NCI-H1436 (cell line): ENCODE data around the gene COX4I1.

Experiments used
- DNase-seq: peaks from one replicate; lab custom pipeline; 2025; lab: John Stamatoyannopoulos, UW

COX4I1 gene

DNA sequence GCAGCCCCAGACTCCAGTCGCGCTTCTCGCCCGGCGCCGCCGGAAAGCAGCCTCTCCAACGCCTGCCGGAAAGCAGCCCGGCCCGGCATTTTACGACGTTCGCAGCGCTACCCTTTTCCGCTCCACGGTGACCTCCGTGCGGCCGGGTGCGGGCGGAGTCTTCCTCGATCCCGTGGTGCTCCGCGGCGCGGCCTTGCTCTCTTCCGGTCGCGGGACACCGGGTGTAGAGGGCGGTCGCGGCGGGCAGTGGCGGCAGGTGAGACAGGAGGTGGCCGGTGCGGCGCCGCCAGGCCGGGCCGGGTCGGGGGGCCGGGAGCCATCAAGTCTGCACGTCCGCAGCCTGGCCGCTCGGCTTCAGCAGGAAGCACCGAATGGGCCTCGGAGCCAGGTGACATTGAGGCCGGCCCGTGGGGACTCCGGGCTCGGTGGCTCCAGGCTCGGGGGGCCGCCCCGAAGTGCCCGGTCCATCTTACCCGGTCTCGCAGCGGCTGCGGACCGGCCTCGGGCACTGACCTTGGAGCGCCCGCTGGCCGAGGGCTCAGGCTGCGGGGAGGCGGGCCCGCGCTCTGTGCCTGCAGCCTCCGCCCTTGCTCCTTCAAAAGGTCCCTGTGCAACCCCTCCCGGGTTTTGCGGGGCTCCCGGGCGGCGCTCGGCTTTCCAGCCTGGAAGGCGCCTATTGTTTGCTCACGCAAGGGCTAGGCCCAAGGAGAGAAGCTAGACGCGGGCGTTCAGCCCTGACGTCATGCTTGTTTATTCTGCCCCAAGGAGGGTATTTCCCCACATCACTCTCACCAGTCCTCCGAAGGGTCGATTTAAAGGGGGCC is at the start of gene COX4I1, which contains the start of gene EMC8:
TSS of gene COX4I1 (plus strand) at position 199 of the 824 bp plus-strand sequence. CDS start 1,511 bp downstream, outside the sequence.
TSS of gene EMC8 (minus strand) at position 48 of the 824 bp plus-strand sequence. CDS start 249 bp downstream, outside the sequence.
- DNase-seq = peak; percentile 84

DNA sequence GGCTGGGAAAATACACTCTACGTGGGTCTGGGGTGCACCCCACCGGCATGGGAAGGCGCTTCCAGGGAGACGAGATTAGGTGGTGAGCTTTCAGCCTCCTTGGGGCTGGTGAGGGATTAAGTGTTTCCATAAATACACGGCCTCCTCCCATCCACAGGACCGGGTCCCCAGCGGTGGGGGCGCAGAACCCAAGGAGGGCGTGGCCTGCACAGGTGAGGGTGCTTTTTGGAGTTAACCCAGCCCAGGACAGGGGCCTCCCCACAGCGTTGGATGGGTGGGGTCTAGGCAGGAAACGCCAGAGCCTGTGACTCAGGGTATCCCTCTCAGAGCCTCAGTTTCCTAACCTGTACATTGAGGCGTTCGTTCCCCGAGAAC is 49.7 kb upstream of the COX4I1 start:
- no peak for DNase-seq

DNA sequence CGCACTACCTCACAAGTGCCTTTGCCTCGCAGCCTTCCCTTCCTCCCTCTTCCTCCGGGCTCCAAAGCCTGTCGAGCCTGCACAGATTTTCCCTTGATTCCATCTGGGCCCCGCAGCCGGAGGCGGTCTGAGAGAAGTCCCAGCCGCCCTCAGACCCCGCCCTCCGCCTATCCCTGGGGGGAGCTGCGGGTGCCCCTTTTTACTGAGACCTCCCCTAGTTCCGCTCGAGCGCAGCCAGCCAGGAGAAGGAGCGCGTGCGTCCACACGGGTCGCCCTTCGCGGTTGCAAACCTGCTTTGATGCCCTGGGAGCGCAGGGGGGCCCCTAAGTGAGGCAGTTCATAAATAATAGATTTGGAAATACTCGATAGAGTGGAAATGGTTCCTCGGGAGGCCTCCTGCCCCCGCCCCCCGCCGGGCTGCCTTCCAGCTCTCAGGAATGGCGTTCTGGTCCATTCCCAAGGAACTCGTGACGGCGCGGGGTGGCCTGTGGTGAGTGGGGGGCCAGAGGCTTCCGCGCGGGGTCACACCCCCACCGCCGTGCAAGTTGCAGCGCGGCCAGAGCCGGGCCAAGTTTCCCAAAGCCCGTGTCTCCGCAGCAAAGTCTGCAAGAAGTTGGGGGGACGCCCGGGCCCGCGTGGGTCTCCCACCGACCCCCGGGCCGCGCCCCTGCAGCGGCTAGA is 49.2 kb upstream of the COX4I1 start:
- no peak for DNase-seq

DNA sequence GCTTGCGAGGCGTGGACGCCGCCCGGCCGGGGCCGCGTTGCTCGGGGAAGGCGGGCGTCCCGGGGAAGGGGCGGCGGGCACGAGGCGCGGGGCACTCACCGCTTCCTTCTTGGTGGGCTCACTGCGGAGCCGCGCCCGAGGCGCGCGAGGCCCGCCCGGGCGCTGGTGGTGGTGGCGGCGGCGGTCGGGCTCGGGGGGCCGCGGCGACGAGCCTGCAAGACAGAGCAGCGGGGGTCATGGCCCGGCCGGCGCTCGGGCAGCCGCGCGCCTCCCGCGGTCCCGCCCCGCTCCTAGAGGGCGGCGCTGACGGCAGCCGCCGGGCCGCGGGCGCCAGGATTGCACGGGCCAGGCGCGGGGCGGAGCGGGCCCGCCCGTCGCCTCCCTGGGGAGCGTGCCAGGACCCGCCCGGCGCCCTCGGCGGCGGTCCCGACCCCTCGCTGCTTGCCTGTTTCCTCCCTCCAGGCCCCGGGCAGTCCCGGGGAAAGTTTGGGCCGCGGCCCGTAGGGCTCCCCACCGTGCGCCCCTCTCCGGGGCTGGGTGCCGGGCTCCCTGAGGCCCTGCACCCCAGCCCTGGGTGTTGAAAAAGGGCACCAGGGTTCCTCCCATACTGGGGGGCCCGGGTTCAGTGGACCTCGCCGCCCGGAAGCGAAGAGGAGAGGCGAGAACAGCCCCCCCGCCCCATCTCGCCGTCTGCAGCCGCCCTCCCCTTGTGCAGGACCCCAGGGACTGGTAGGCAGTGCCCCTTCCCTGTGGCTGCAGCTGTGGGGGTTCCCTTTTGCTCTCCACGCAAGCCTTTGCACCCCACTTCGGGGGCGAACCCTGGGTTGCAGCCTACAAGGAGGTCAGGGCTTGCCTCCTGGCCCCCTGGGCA is 48.4 kb upstream of the COX4I1 start, which contains the start of gene C16orf74:
TSS of gene C16orf74 (minus strand) at position 270 of the 871 bp plus-strand sequence. CDS start 15,879 bp downstream, outside the sequence.
- DNase-seq = peak; percentile 47

DNA sequence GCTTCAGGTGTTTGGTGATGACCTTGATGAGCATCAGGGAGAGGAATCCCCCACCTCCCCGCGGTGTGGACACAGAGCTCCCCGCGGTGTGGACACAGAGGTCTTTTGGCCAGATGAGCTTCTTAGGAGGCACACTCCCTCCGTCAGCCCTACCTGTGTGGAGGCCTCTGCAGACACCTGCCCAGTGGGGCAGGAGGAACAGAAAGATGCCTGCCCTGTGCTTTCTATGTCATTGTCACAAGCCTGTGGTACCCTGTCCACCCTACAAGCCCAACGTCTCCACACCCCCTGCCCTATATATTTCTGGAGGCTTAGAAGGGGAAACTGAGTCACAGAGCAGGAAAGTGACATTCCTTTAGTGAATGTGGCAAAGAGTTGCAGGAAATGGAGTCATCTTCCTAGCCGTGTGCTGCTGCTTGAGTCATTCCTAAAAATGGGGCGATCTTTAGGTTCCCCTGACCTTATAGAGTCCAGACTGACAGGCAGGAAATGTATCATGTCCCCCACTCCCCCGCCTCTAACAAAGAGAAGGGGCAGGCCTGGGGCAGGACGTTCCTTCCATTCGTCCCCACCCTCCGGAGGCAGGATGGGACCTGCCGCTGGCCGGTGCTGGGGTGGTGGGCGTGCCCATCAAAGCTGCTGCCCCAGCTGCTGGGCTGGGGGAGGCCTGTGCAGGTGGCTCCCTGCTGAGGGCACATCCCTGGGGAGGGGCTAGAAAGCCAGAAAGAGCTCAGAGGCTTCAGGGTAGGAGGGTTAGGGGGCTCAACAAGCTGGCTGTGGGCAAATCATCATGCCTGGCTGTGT is 47.6 kb upstream of the COX4I1 start:
- peak; percentile 35 for DNase-seq

DNA sequence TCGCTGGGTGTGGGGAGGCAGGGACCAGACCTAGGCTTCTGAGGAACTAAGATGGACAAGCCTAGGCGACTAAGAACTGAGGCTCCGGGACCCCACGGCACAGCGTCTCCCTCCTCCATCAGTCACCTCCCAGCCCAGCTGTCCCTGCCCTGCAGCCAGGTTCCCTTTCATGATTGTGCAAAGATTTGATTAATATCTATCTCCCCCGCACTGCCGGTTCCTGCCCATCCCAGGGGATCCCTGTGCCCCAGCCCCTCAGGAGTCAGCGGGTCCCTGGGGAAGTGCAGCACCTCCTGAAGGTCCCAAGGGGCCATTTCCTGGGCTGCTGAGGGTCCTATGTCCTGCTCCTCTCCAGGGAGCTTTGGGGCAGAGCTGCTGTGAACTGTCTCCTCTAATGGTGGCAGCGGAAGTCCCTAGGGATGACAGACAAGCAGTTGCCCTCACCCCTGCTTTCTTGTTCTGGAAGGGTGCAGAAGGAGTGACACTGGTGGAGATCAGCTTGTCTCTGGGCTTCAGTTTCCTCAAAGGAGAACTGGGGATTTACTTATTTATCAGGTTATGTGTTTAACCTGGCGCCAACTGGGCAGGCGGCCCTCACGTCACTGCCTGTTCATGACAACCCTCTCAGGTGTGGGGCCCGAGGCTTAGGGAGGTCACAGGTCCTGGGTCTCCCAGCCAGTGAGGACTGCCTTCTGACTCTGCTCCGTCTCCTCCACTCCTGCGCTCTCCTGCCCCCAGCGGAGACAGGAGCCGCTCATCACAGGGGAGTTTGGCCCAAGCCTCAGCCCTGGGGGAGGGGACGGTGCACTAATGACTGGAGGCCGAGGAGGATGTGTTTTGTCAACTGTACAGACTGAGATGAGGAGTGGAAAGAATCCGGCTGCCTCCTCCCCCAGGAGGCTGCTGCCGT is 46.7 kb upstream of the COX4I1 start:
- DNase-seq = peak; percentile 70

DNA sequence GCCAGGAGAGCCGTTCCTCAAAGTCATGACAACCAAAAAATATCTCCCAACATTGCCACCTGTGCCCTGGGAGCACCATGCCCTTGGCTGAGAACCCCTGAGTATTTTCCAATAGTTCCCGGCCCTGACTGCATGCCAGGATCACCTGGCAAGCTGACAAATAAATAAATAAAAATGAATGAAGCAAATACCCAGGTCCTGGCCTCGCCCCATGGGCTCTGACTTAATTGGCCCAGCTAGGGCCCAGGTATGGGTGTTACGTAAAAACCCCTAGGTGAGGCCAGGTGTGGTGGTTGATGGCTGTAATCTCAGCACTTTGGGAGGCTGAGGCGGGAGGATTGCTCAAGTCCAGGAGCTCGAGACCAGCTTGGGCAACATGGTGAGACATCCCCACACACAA is 45.9 kb upstream of the COX4I1 start:
- DNase-seq = no peak

DNA sequence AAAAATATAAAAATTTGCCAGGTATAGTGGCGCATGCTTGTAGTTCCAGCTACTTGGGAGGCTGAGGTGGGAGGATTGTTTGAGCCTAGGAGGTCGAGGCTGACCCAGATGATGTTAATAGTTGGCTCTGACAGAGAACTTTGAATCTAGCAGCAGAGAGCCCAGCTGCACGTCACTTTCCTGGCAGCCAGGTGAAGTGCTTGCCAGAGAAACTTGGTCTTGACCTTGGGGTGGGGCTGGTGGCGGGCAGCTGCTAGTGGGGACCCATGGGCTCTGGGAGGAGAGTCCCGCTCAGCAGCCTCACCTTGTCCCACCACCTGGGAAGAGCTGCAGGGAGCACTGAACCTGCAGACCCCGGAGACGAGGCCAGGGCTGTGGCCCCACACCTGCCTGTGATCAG is 45.5 kb upstream of the COX4I1 start:
- no peak for DNase-seq

DNA sequence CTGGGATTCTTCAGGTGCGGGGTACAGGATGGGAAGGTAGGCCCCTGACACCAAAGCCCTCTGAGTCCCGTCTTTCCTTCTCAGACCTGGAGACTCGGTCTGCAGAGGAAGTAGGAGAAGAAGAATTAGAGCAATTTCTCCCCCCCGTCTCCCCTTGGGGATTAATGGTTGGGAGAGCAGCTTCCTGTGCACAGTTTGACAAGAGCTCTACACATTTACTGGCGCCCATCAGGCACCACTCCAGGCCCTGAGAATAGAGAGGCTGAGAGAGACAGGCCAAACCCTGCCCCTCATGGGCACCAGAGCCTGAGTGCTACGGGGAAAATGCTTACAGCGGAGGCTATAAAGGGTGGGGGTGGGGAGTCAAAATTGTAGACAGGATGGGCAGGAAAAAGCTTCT is 45.1 kb upstream of the COX4I1 start:
- peak; percentile 83 for DNase-seq

DNA sequence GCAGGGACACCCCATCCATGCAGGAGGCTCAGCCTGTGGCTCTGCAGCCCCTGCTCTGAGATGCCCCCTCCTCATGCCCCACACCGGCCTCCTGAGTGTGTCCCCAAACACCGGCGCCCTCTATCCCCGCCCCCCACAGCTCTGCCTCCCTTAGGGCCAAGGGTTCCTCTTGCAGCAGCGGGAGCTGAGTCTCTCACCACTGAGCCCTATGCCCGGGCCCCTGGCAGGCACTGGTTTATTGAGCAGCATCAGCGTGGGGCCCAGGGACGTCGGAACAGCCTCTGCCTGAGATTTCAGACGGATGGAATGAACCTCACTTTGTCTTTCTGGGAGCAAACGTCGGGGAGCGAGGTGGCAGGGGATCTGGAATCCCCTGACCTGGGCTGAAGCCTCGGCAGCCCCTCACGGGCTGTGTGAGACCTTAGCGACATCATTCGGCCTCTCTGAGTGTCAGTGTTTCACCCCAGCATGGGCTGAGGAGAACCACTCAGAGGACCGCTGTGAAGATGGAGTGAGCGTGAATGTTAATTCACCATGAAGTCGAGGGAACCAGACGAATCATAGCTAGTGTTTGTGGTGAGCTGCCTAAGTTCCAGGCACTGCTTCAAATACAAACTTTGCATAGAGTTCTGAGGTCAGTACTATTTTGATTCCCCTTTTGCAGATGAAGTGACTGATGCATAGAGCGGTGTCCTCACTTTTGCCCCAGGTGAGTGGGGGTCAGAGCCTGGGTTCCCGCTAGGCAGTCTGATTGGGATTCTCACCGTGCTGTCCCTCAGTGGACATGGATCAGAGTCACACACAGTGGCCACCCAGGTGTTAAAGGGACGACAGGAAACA is 43.3 kb upstream of the COX4I1 start:
- DNase-seq = no peak

DNA sequence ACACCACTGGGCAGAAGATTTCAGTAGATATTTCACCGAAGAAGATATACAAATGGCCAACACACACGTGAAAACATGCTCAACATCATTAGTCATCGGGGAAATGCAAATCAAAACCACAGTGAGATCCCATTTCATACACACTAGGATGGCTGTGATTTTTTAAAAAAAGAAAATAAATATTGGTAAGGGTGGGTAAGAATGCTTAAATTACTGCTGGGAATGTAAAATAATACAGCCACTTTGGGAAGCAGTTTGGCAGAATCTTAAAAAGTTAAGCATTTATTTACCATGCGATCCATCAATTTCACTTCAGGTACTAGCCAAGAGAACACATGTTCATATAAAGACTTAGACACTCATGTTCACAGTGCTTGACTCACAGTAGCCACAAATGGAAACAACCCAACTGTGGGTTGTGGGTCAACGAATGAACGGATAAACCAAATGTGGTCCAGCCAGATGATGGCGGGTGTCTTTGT is 42.1 kb upstream of the COX4I1 start:
- DNase-seq = no peak

DNA sequence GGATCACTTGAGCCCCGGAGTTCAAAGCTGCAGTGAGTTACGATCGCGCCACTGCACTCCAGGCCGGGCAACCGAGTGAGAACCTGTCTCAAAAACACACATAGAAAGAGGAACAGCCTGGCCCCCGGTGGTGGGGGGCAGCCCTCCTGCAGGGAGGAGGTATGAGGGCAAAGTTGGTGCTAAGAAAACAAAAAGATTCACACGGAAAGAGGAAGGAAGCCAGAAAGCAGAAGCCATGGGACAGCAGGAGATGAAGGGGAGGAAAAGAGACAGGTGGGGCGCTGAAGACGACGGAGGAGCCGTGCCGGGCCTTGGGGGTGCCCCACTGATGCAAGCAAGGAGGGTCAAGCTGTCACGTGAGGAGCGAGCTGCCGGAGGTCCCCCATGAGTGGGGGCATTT is 40.4 kb upstream of the COX4I1 start:
- DNase-seq = no peak

DNA sequence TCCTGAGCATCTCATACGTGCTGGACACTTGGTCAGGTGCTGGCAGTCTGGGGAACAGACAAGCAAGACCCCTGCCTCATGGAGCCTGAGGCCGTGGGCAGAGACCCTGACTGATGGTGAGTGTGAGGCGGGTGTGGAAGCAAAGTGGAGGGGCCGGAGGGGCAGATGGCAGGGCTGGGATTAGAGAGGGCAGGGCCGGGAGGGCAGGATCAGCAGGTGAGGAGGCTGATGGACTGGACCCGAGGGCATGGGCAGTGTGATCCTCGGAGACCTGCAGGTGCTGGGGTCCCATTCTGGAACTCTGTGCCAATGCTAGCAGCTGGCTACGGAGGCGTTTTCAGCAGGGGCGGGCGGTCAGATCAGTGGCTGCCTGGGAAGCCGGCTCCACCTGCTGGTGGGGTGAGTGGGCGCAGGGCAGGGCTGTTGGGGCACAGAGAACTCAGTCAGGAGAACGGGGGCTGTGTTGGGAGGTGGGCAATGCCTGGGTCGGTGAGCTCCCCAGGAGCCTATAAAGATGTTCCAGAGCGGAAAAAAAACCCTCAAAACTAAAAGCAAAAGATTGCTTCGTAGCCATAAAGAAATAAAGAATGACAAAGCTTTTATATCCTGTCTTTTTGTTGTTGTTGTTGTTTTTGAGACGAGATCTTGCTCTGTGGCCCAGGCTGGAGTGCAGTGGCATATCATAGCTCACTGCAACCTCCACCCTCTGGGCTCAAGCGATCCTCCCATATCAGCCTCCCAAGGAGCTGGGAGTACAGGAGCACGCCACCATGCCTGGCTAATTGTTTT is 39.7 kb upstream of the COX4I1 start:
- peak; percentile 34 for DNase-seq

DNA sequence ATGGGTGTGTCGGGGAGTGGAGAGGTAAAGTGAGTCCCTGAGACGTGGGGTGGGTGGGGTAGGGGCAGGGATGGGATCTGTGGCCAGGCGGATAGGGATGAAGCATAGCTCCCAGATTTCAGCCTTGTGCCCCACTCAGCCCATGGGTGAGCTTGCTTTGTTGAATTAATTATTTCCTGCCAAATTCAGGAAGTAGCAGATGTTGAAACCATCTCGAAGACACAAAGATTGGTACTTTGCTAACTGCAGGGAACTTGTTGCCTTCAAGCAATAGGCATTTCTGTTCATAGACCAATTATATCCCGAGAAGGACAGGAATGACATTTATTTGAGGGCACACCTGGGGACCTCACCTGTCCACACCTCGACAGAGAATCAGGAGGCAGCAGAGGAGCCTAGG is 37.6 kb upstream of the COX4I1 start:
- no peak for DNase-seq

DNA sequence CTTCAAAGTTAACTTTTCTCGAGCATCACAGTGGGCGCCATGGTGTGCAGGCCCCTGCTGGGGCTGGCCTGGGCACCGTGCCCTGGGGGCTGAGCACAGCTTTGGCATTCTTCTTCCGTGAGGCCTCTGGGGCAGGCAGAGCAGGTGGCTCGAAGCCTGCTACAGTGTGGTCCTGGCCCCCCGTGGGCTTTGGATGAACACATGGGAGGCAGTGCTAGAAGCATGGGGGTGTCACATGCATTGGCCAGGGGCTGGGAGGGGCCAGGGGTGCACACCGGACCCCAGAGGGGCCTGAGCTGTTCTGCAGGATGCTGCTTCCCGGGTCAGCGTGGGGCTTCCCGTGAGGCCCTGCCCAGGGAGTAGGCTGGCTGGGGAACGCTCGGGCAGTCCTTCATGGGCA is 36.5 kb upstream of the COX4I1 start:
- DNase-seq = no peak

DNA sequence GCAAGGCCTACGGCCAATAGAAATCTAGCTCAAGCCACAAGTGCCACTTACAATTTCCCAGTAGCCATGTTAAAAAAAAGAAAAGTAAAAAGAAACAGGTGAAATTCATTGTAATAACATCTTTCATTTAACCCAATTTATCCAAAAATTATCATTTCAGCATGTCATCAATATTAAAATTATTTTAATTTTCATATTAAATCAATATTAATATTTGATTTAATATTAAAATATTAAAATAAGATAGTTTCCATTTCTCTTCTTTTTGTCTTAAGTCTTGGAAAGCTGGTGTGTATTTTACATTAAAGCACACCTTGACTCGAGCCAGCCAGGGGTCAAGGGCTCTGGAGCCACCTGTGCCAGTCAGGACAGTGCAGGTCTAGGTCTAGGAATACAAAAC is 35.9 kb upstream of the COX4I1 start:
- no peak for DNase-seq

DNA sequence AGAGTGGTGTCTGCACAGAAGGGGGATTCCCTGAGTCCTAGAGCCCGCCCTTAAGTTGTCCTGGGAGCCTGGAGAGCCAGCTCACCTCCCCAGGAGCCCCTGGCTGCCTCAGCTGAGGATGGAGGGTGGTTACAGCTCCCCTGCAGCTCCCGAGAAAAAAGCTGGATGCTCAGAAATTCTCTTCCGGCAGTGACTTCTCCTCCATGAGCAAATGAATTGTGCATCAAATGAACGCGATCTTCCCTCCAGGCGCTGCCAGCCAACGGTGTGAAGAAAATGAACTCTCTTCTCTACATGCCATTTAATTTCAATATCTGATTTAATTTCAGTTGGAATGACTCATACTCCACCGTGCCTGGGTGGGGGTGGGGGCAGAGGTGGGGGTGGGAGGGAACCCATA is 34.3 kb upstream of the COX4I1 start:
- no peak for DNase-seq

DNA sequence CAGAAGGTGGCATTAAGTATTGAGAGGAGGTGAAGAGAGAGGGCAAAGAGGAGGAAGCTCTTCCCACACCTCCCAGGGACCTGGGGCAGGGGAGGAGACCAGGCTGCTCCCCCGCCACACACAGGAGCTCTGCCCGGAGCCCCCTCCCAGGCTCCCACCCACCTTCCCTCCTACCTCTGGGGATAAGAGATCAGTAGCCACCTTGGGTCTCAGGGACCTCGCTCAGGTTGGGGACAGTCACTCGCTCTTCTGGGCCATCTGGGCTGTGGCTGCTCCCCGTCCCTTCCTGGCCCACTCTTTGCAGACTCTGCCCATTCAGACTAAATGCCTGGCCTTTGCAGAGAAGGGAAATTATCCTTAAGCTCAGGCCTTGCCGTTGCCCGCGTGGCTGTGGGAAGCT is 33.7 kb upstream of the COX4I1 start:
- no peak for DNase-seq
